IPS-18c (cell line): ENCODE measurements around the gene NFILZ.
A peak's percentile ranks its signal among the peaks of the same experiment; 100 is the strongest.

ENCODE experiments used
- H3K4me3 ChIP-seq: 2 replicates; pipeline ENCODE4 v1.7.0; 2013; ENCODE audit warnings: low read depth, mild to moderate bottlenecking, low read length, moderate library complexity; ENCODE audit not compliant: insufficient read depth
- H3K9me3 ChIP-seq: one replicate; pipeline ENCODE4 v1.6.1; 2013; ENCODE audit warnings: mild to moderate bottlenecking, low read length, moderate library complexity; ENCODE audit not compliant: control insufficient read depth, insufficient read depth

NFILZ gene

GRCh38 chr19:8629996-8630683 is at the start of gene NFILZ:
TSS of gene NFILZ (plus strand) at chr19:8630633. CDS start at chr19:8676766, 46,133 bp downstream.
- H3K9me3 ChIP-seq: no peaks in the 10 kb centered on the region
- no peak within 1 kb of the TSS for H3K4me3 ChIP-seq

- Histone ChIP-seq H3K4me3 (peak overlapping the region; percentile 28; the same call in 1 of the 2 replicates), H3K9me3 (no peaks in the 10 kb centered on the region)
Measured at GRCh38 chr19:8580710-8581281, 49.6 kb upstream of the NFILZ start.

- no peak overlapping the region for H3K4me3 ChIP-seq
- H3K9me3 ChIP-seq: no peaks in the 10 kb centered on the region
Measured at GRCh38 chr19:8584965-8585893, 45.2 kb upstream of the NFILZ start.

GRCh38 chr19:8585894-8586750 is 44.3 kb upstream of the NFILZ start:
- H3K9me3 ChIP-seq: no peaks in the 10 kb centered on the region

GRCh38 chr19:8589177-8589714 is 41.2 kb upstream of the NFILZ start:
- no peaks in the 10 kb centered on the region for H3K9me3 ChIP-seq
- H3K4me3 ChIP-seq: no peak overlapping the region

More at GRCh38 chr19:8585894-8586750, 44.3 kb upstream of the NFILZ start:
- H3K4me3 ChIP-seq: no peak overlapping the region

GRCh38 chr19:8592231-8593009 is 38.0 kb upstream of the NFILZ start:
- H3K9me3 ChIP-seq: peaks cover 4% of the 10 kb centered on the region
- H3K4me3 ChIP-seq: peak overlapping the region; percentile 49; the same call in 1 of the 2 replicates

GRCh38 chr19:8593931-8594330 is 36.5 kb upstream of the NFILZ start:
- Histone ChIP-seq H3K9me3 (peaks cover 4% of the 10 kb centered on the region), H3K4me3 (no peak overlapping the region)

- Histone ChIP-seq H3K9me3 (peaks cover 4% of the 10 kb centered on the region), H3K4me3 (no peak overlapping the region)
Measured at GRCh38 chr19:8595651-8596050, 34.8 kb upstream of the NFILZ start.

GRCh38 chr19:8596168-8596567 is 34.3 kb upstream of the NFILZ start:
- Histone ChIP-seq H3K9me3 (peaks cover 4% of the 10 kb centered on the region), H3K4me3 (no peak overlapping the region)

GRCh38 chr19:8600064-8600463 is 30.4 kb upstream of the NFILZ start:
- peaks cover 4% of the 10 kb centered on the region for H3K9me3 ChIP-seq
- H3K4me3 ChIP-seq: no peak overlapping the region

GRCh38 chr19:8600816-8601215 is 29.6 kb upstream of the NFILZ start:
- H3K4me3 ChIP-seq: no peak overlapping the region
- peaks cover 4% of the 10 kb centered on the region for H3K9me3 ChIP-seq

- H3K9me3 ChIP-seq: peaks cover 1% of the 10 kb centered on the region
- no peak overlapping the region for H3K4me3 ChIP-seq
Measured at GRCh38 chr19:8601796-8602195, 28.6 kb upstream of the NFILZ start.

GRCh38 chr19:8605514-8605913 is 24.9 kb upstream of the NFILZ start:
- H3K9me3 ChIP-seq: peaks cover 3% of the 10 kb centered on the region
- H3K4me3 ChIP-seq: no peak overlapping the region

GRCh38 chr19:8607386-8607785 is 23.0 kb upstream of the NFILZ start:
- peaks cover 3% of the 10 kb centered on the region for H3K9me3 ChIP-seq
- no peak overlapping the region for H3K4me3 ChIP-seq

GRCh38 chr19:8608941-8609278 is 21.5 kb upstream of the NFILZ start:
- Histone ChIP-seq H3K9me3 (peaks cover 3% of the 10 kb centered on the region), H3K4me3 (peak overlapping the region; percentile 80; the same call in 1 of the 2 replicates)
